A673 (cell line): Measurements from ENCODE around the gene NFKBIE. TPM values are rescaled to one million over a fixed set of nuclear protein-coding genes. Genes with fewer than 3 reads are reported as not detected.

Source experiments
- BruUV-seq: library from RNA; stranded (reverse); fragments of 400-500 nt; replicated peaks from 2 replicates; lab custom pipeline; 2021; lab: Mats Ljungman, UMichigan
- CTCF ChIA-PET: fragments of 300-600 bp; sonication (Branson Sonifier 250); formaldehyde crosslinking; loops from one replicate; lab custom pipeline; 2022; ENCODE audit warnings: antibody characterized with exemption; lab: Charles Lee
- POLR2A ChIA-PET: fragments of 300-600 bp; sonication (Branson Sonifier 250); formaldehyde crosslinking; loops from one replicate; lab custom pipeline; 2022; ENCODE audit warnings: antibody characterized with exemption; ENCODE audit not compliant: low non-redundant PET; lab: Charles Lee
- DNase-seq: peaks from one replicate; pipeline ENCODE4 v3.0.0-alpha.2; 2015; ENCODE audit warnings: low spot score
- H3K27ac ChIP-seq: fragments of 200-600 bp; sonication (generic); 2 replicates; pipeline ENCODE4 v1.5.1; 2016; ENCODE audit warnings: mixed run types, low read depth, mild to moderate bottlenecking, mixed read lengths, antibody characterized with exemption, low read length; ENCODE audit not compliant: poor library complexity, severe bottlenecking
- H3K27me3 ChIP-seq: fragments of 200-600 bp; sonication (generic); replicated peaks from 2 replicates; pipeline ENCODE4 v1.6.1; 2017; ENCODE audit warnings: mixed run types, low read depth, mild to moderate bottlenecking, mixed read lengths, antibody characterized with exemption, low read length; ENCODE audit not compliant: insufficient read depth, poor library complexity
- H3K36me3 ChIP-seq: fragments of 200-600 bp; sonication (generic); 2 replicates; pipeline ENCODE4 v1.6.1; 2016; ENCODE audit warnings: mixed run types, mild to moderate bottlenecking, mixed read lengths, antibody characterized with exemption, low read length; ENCODE audit not compliant: insufficient read depth, poor library complexity, severe bottlenecking
- H3K4me1 ChIP-seq: fragments of 200-600 bp; sonication (generic); 2 replicates; pipeline ENCODE4 v1.6.1; 2017; ENCODE audit warnings: mixed run types, mild to moderate bottlenecking, mixed read lengths, antibody characterized with exemption, low read length; ENCODE audit not compliant: insufficient read depth, poor library complexity, severe bottlenecking
- H3K4me3 ChIP-seq: fragments of 200-600 bp; sonication (generic); 2 replicates; pipeline ENCODE4 v1.5.1; 2016; ENCODE audit warnings: low read depth, mixed run types, mild to moderate bottlenecking, mixed read lengths, low read length; ENCODE audit not compliant: poor library complexity, severe bottlenecking
- H3K9me3 ChIP-seq: fragments of 200-600 bp; sonication (generic); 2 replicates; pipeline ENCODE4 v1.6.1; 2016; ENCODE audit warnings: mixed run types, low read depth, mild to moderate bottlenecking, mixed read lengths, antibody characterized with exemption, low read length; ENCODE audit not compliant: poor library complexity, severe bottlenecking
- EZH2 ChIP-seq: fragments of 200-600 bp; sonication (generic); IDR thresholded peaks from 2 replicates; pipeline ENCODE4 v1.6.1; 2017; ENCODE audit warnings: borderline replicate concordance, low read depth, mild to moderate bottlenecking, mixed read lengths, antibody characterized with exemption, low read length; ENCODE audit not compliant: poor library complexity, severe bottlenecking
- intact Hi-C: fragments of 100-400 bp; cut with micrococcal nuclease; formaldehyde crosslinking; loops from one replicate; pipeline ENCODE4 v1.10.0; 2022; ENCODE audit not compliant: unreplicated experiment
- total RNA-seq: library from RNA; stranded (reverse); gene quantifications from 2 replicates; pipeline ENCODE4 v1.2.3, GENCODE V29; 2021
- TF ChIP-seq, protein P1 (sequence below): fragments of 300-800, 200-600 bp; sonication (generic); conservative IDR thresholded peaks from 2 replicates; pipeline ENCODE4 v1.5.1; 2017; ENCODE audit warnings: low read depth, mild to moderate bottlenecking, antibody characterized with exemption, low read length, moderate library complexity, mixed read lengths

NFKBIE gene
- total RNA-seq, 1 experiment from 2014 or later, result 5.2 TPM

DNA sequence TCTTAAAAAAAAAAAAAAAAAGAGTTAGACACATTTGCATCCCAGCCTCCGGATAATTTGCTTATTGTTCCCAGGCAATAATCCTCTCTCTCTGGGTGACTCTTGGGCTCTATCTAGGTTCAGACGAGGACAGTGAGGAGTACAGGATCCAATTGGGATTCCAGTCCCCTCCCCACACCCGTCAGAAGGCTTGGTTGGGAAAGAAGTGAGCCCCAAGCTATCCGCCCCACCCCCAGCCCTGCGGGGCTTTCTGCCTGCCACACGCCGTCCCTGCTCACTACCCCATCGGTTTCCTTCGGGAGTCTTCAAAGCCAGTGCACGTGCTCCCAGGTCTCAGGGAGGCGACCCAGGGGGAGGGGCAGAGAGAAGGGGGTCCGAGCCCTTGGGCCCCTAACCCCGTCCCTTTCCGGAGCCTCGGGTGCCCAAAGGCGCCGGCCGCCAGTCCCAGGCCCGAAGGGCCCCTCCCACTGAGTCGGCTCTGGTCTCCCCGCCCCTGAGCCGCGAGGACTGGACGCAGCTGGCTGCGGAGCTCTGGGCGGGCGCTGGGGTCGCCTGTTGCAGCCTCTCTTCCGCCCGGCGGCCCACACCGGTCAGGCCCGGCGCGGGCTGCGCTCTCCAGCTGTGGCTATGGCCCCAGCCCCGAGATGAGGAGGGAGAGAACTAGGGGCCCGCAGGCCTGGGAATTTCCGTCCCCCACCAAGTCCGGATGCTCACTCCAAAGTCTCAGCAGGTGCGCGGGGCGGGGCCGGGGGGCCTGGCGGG lies 46.1 kb downstream of the NFKBIE start:
- CTCF ChIA-PET, result no interaction called here
- Histone ChIP-seq H3K36me3 (no peaks in the 10 kb centered on the region), H3K4me1 (peaks cover 45% of the 10 kb centered on the region), H3K9me3 (no peaks in the 10 kb centered on the region), H3K27ac (peak overlapping the region; percentile 62), H3K4me3 (peak overlapping the region; percentile 38), H3K27me3 (no peaks in the 10 kb centered on the region)
- TF ChIP-seq EZH2, result no peak
- TF ChIP-seq, protein P1, sequence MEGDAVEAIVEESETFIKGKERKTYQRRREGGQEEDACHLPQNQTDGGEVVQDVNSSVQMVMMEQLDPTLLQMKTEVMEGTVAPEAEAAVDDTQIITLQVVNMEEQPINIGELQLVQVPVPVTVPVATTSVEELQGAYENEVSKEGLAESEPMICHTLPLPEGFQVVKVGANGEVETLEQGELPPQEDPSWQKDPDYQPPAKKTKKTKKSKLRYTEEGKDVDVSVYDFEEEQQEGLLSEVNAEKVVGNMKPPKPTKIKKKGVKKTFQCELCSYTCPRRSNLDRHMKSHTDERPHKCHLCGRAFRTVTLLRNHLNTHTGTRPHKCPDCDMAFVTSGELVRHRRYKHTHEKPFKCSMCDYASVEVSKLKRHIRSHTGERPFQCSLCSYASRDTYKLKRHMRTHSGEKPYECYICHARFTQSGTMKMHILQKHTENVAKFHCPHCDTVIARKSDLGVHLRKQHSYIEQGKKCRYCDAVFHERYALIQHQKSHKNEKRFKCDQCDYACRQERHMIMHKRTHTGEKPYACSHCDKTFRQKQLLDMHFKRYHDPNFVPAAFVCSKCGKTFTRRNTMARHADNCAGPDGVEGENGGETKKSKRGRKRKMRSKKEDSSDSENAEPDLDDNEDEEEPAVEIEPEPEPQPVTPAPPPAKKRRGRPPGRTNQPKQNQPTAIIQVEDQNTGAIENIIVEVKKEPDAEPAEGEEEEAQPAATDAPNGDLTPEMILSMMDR, result no peak
- POLR2A ChIA-PET, result no interaction called here
- intact Hi-C loops, result no loop called here
- no TSS peak for BruUV-seq
- DNase-seq, result peak; percentile 63

DNA sequence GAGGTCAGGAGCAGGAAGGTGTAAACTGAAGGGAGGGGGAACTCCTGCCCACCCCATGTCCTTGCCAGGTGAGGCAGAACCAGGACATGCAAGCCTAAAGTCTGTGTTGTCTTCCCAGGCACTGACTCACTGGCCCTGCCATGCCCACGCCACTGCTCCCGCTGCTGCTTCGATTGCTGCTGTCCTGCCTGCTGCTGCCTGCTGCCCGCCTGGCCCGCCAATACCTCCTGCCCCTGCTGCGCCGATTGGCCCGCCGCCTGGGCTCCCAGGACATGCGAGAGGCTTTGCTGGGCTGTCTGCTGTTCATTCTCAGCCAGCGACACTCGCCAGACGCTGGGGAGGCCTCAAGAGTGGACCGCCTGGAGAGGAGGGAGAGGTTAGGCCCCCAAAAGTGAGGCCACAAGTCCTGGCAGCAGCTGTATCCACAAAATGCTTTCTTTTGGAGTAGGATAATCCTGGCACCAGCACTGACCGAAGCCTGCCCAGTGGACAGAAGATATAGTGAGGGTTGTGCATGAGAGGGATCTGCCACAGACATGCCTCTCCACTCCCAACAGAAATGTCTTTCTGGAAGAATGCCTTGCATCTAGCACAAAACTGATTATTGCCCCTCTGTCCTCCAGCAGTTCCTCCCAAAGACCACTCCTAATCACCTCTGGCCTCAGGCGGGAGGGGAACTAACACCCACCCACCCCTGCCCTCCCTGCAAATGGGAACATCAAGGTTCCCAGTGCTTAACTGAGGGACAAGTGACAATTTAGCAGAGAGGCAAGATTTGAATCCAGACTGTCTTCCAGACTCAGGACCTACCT lies 47.8 kb downstream of the NFKBIE start:
- DNase-seq, result no peak
- H3K27ac ChIP-seq, result no peak overlapping the region

DNA sequence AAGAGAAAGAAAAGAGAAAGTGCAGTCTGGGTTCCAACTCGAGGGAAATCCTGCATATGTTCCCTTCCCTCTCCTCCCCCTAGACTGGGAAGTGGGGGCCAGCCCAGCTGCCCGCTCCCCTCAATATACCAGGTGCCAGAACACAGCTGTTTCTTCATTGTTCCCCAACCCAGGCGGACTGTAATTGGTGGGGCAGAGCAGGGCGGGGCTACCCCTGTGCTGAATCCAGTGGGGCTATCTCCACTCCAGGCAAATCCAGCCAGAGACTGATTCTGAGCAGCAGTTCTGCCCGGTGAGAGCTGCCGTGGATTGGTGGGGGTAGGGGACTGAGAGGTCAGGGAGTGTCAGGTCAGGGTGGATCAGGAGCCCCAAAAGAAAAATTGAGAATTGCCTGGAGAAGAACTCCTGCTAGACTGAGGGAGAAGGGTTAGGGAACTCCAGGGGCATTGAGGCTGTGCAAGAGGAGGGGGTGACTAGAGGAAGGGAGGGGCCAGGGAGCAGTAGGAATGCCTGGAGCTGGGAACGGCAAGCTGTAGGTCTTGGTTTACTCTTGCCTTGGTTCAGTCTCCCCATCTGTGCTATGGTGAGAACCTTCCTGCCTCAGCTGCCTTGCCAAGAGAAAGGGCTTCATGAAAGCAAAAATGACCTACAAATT lies 48.5 kb downstream of the NFKBIE start, which contains the start of gene MYMX:
Gene MYMX (plus strand): TSS at position 250 of the 655 bp plus-strand sequence. CDS start 546 bp downstream, outside the sequence.
- ChIA-PET CTCF (interaction anchor here (0.5 kb wide), 1 partner anchor 323 kb away, joined by 4 read pairs; no protein-coding TSS in a partner anchor), POLR2A (interaction anchor here (0.6 kb wide), 1 partner anchor 290 kb away, joined by 3 read pairs; no protein-coding TSS in a partner anchor)
- no peak for DNase-seq
- H3K9me3 ChIP-seq, result no peaks in the 10 kb centered on the region
- no peaks in the 10 kb centered on the region for H3K27me3 ChIP-seq
- H3K4me3 ChIP-seq, result no peak within 1 kb of the TSS
- no peaks in the 10 kb centered on the region for H3K36me3 ChIP-seq
- H3K4me1 ChIP-seq, result peaks cover 31% of the 10 kb centered on the region
- BruUV-seq, result no TSS peak
- H3K27ac ChIP-seq, result no peak within 1 kb of the TSS
- no peak for TF ChIP-seq EZH2
- TF ChIP-seq, protein P1, result no peak
- intact Hi-C loops, result no loop called here

More for the DNA sequence above, 47.8 kb downstream of the NFKBIE start:
- H3K4me3 ChIP-seq, result no peak overlapping the region
- H3K9me3 ChIP-seq, result no peaks in the 10 kb centered on the region
- H3K36me3 ChIP-seq, result no peaks in the 10 kb centered on the region
- H3K27me3 ChIP-seq, result no peaks in the 10 kb centered on the region
- intact Hi-C loops, result no loop called here
- TF ChIP-seq EZH2, result no peak
- TF ChIP-seq, protein P1, result no peak
- ChIA-PET POLR2A (no interaction called here), CTCF (no interaction called here)
- H3K4me1 ChIP-seq, result peaks cover 38% of the 10 kb centered on the region
- no TSS peak for BruUV-seq
